GM06990 (cell line): ENCODE data around the gene SHISA7.

Experiments
- DNase-seq: peaks from one replicate; pipeline ENCODE4 v3.0.0-alpha.2; 2011; ENCODE audit not compliant: insufficient read length; ENCODE audit errors: extremely low read depth
- H3K27me3 ChIP-seq: replicated peaks from 2 replicates; pipeline ENCODE4 v1.6.0; 2011; ENCODE audit warnings: low read length; ENCODE audit not compliant: control insufficient read depth, insufficient read depth
- H3K36me3 ChIP-seq: 2 replicates; pipeline ENCODE4 v1.5.1; 2011; ENCODE audit warnings: low read length; ENCODE audit not compliant: control insufficient read depth, insufficient read depth
- H3K4me3 ChIP-seq: replicated peaks from 2 replicates; pipeline ENCODE4 v1.5.1; 2011; ENCODE audit warnings: low read depth, mild to moderate bottlenecking, control low read depth, low read length
- TF ChIP-seq, protein P1 (sequence below): IDR thresholded peaks from 2 replicates; pipeline ENCODE4 v1.5.1; 2011; ENCODE audit warnings: low read length, control low read depth, mild to moderate bottlenecking, inconsistent platforms; ENCODE audit not compliant: insufficient read depth, poor library complexity, severe bottlenecking

The SHISA7 gene

DNA sequence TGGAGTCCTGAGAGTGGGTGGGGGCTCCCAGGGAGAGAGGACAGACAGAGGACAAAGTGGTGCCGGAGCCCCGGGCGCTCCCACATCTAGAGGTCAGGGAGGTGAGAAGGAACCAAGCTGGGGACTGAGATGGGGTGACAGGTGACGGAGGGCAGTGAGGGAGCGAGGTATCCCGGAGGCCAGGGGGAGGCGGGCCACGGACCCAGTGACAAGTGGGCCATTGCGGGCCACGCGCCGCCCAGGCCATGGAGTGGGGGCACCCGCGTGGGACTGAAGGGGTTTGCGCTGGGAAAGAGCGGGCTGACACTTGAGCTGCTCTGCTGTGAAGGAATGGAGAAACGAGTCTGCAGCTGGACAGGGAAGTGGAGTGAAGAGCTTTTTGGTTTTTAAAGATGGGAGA is 35.9 kb upstream of the SHISA7 start:
- TF ChIP-seq, protein P1, sequence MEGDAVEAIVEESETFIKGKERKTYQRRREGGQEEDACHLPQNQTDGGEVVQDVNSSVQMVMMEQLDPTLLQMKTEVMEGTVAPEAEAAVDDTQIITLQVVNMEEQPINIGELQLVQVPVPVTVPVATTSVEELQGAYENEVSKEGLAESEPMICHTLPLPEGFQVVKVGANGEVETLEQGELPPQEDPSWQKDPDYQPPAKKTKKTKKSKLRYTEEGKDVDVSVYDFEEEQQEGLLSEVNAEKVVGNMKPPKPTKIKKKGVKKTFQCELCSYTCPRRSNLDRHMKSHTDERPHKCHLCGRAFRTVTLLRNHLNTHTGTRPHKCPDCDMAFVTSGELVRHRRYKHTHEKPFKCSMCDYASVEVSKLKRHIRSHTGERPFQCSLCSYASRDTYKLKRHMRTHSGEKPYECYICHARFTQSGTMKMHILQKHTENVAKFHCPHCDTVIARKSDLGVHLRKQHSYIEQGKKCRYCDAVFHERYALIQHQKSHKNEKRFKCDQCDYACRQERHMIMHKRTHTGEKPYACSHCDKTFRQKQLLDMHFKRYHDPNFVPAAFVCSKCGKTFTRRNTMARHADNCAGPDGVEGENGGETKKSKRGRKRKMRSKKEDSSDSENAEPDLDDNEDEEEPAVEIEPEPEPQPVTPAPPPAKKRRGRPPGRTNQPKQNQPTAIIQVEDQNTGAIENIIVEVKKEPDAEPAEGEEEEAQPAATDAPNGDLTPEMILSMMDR = no peak
- Histone ChIP-seq H3K4me3 (no peak overlapping the region), H3K36me3 (peaks cover 2% of the 10 kb centered on the region), H3K27me3 (no peaks in the 10 kb centered on the region)
- DNase-seq = no peak

- DNase-seq = no peak
- TF ChIP-seq, protein P1 = no peak
- H3K4me3 ChIP-seq = no peak overlapping the region
- no peaks in the 10 kb centered on the region for H3K27me3 ChIP-seq
- peaks cover 2% of the 10 kb centered on the region for H3K36me3 ChIP-seq
Measured at GRCh38 chr19:55478364-55478763, 35.3 kb upstream of the SHISA7 start.

DNA sequence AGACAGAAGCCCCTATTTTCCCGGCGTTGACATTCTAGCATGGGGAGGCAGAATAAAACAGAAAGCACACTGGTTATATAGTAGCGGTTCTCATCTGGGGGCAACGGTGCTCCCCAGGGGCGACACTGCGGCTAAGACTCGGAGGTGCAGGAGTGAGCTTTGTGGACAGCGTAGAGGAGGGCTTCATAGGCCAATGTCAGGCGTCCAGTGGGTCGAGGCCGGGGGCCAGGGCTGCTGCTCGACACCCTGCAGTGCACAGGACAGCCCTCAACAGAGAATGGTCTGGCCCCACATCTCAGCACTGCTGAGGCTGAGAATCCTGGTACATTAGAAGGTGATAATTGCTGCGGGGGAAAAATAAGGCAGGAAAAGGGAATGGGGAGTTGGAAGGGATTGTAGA is 34.8 kb upstream of the SHISA7 start:
- H3K36me3 ChIP-seq = peaks cover 2% of the 10 kb centered on the region
- H3K4me3 ChIP-seq = no peak overlapping the region
- TF ChIP-seq, protein P1 = no peak
- H3K27me3 ChIP-seq = no peaks in the 10 kb centered on the region
- DNase-seq = no peak

- Histone ChIP-seq H3K36me3 (no peaks in the 10 kb centered on the region), H3K4me3 (peak within 1 kb of the TSS; percentile 65), H3K27me3 (no peaks in the 10 kb centered on the region)
- peak; percentile 97 for DNase-seq
- TF ChIP-seq, protein P1 = no peak
Measured at GRCh38 chr19:55476100-55476775, 33.1 kb upstream of the SHISA7 start, which contains the start of gene ZNF628. TSS of gene ZNF628 (plus strand) at chr19:55476617. CDS start at chr19:55479911, 3,294 bp downstream.

DNA sequence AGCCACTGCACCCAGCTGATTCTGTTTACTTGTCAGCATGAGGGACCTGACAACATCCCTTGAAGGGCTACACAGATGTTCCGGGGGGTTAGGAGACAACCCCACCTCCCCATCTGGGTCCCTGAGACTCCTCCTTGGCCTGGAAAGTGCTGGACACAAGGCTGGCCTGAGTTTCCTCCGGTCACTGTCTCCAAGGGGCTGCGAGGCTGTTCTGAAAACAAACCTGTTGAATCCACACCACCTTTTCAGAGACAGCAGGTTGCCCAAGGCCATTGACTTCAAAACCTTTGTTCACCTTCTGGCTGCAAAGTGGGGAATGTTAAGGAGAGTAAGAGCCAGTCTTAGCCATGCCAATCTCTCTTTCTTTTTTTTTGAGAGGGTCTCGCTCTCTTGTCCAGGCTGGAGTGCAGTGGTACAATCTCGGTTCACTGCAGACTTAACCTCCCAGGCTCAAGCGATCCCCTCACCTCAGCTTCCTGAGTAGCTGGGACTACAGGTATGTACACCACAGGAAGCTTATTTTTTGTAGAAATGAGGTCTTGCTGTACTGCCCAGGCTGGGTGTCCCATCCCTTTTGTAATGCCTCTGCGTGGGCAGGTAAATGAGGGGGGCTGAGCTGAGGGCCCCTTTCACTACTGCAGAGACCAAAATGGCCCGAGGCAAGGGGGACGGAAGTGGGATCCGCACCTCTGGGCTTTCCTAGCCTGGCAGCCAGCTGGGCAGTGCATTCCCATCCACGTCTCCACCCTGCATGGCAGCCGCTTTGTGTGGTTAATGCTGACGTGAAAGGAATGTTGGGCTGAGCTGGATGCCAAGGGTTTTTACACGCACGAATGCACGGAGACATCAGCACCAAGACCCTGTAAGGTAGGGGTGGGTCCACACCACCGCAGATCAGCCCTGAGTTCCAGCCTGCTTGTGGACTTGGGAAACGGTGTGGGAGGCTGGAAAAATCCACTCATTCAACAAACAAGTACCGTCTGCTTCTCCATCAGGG is 31.5 kb upstream of the SHISA7 start:
- no peaks in the 10 kb centered on the region for H3K36me3 ChIP-seq
- H3K27me3 ChIP-seq = no peaks in the 10 kb centered on the region
- no peak overlapping the region for H3K4me3 ChIP-seq
- TF ChIP-seq, protein P1 = no peak
- DNase-seq = no peak
